H9 (cell line): ENCODE measurements around the gene BCAS4. TPM values are rescaled to one million over a fixed set of nuclear protein-coding genes. Genes with fewer than 3 reads are reported as not detected.

ENCODE experiments used
- DNase-seq: peaks from one replicate; pipeline ENCODE4 v3.0.0-alpha.2; 2017
- H2AFZ ChIP-seq: one replicate; pipeline ENCODE4 v1.6.1; 2013; ENCODE audit warnings: mild to moderate bottlenecking, low read length, control low read depth, moderate library complexity
- H2AK5ac ChIP-seq: 2 replicates; pipeline ENCODE4 v1.6.1; 2013; ENCODE audit warnings: low read length, control low read depth, mixed read lengths; ENCODE audit not compliant: insufficient read length
- H2BK120ac ChIP-seq: one replicate; pipeline ENCODE4 v1.6.1; 2013; ENCODE audit warnings: low read depth, mild to moderate bottlenecking, low read length, control low read depth, inconsistent platforms; ENCODE audit not compliant: poor library complexity, severe bottlenecking
- H2BK12ac ChIP-seq: 2 replicates; pipeline ENCODE4 v1.6.1; 2013; ENCODE audit warnings: low read length, control low read depth, mixed read lengths, low read depth; ENCODE audit not compliant: insufficient read length
- H2BK15ac ChIP-seq: 2 replicates; pipeline ENCODE4 v1.6.1; 2013; ENCODE audit warnings: low read depth, low read length, control low read depth
- H2BK20ac ChIP-seq: one replicate; pipeline ENCODE4 v1.6.1; 2013; ENCODE audit warnings: low read depth, mild to moderate bottlenecking, low read length, control low read depth, inconsistent platforms; ENCODE audit not compliant: poor library complexity, severe bottlenecking
- H2BK5ac ChIP-seq: 2 replicates; pipeline ENCODE4 v1.6.1; 2013; ENCODE audit warnings: low read length, control low read depth, mixed read lengths; ENCODE audit not compliant: insufficient read length
- H3K14ac ChIP-seq: 2 replicates; pipeline ENCODE4 v1.6.1; 2013; ENCODE audit warnings: low read length, control low read depth; ENCODE audit not compliant: insufficient read depth
- H3K18ac ChIP-seq: 2 replicates; pipeline ENCODE4 v1.6.1; 2013; ENCODE audit warnings: low read depth, mild to moderate bottlenecking, mixed read lengths, low read length, control low read depth; ENCODE audit not compliant: insufficient read length
- H3K23ac ChIP-seq: 2 replicates; pipeline ENCODE4 v1.6.1; 2013; ENCODE audit warnings: low read length, control low read depth, mixed read lengths, low read depth; ENCODE audit not compliant: insufficient read length
- H3K23me2 ChIP-seq: 2 replicates; pipeline ENCODE4 v1.6.1; 2013; ENCODE audit warnings: low read depth, mild to moderate bottlenecking, mixed read lengths, low read length, control low read depth; ENCODE audit not compliant: insufficient read length, poor library complexity, severe bottlenecking
- H3K27ac ChIP-seq: 2 replicates; pipeline ENCODE4 v1.5.1; 2013; ENCODE audit warnings: low read length, control low read depth, mixed read lengths, low read depth; ENCODE audit not compliant: insufficient read length
- H3K27me3 ChIP-seq: 2 replicates; pipeline ENCODE4 v1.6.1; 2013; ENCODE audit warnings: low read length, control low read depth, inconsistent platforms; ENCODE audit not compliant: insufficient read depth
- H3K4ac ChIP-seq: 2 replicates; pipeline ENCODE4 v1.6.1; 2013; ENCODE audit warnings: low read depth, mild to moderate bottlenecking, control low read depth, inconsistent platforms, low read length, moderate library complexity
- H3K4me1 ChIP-seq: 2 replicates; pipeline ENCODE4 v1.6.1; 2013; ENCODE audit warnings: low read length, control low read depth, inconsistent platforms; ENCODE audit not compliant: insufficient read depth
- H3K4me2 ChIP-seq: 2 replicates; pipeline ENCODE4 v1.6.1; 2013; ENCODE audit warnings: low read length, control low read depth, mixed read lengths; ENCODE audit not compliant: insufficient read length, insufficient read depth
- H3K56ac ChIP-seq: 2 replicates; pipeline ENCODE4 v1.6.1; 2013; ENCODE audit warnings: low read depth, mild to moderate bottlenecking, mixed read lengths, low read length, control low read depth; ENCODE audit not compliant: insufficient read length
- H3K79me1 ChIP-seq: 2 replicates; pipeline ENCODE4 v1.6.1; 2013; ENCODE audit warnings: low read depth, mild to moderate bottlenecking, moderate library complexity, low read length, control low read depth, inconsistent platforms; ENCODE audit not compliant: insufficient read depth, poor library complexity, severe bottlenecking
- H3K79me2 ChIP-seq: 2 replicates; pipeline ENCODE4 v1.6.1; 2013; ENCODE audit warnings: low read length, control low read depth, inconsistent platforms; ENCODE audit not compliant: insufficient read depth
- H3K9ac ChIP-seq: 2 replicates; pipeline ENCODE4 v1.6.1; 2013; ENCODE audit warnings: low read length, control low read depth, mixed read lengths; ENCODE audit not compliant: insufficient read length; ENCODE audit errors: extremely low read depth
- H3K9me3 ChIP-seq: one replicate; pipeline ENCODE4 v1.6.1; 2013; ENCODE audit warnings: low read depth, low read length, inconsistent platforms; ENCODE audit not compliant: control insufficient read depth
- H3T11ph ChIP-seq: one replicate; pipeline ENCODE4 v1.6.1; 2013; ENCODE audit warnings: mild to moderate bottlenecking, low read length, control low read depth, inconsistent platforms
- H4K20me1 ChIP-seq: one replicate; pipeline ENCODE4 v1.6.1; 2013; ENCODE audit not compliant: control insufficient read depth, insufficient read length, insufficient read depth
- H4K5ac ChIP-seq: 2 replicates; pipeline ENCODE4 v1.6.1; 2013; ENCODE audit warnings: low read depth, mild to moderate bottlenecking, mixed read lengths, low read length, control low read depth; ENCODE audit not compliant: insufficient read length
- H4K8ac ChIP-seq: replicated peaks from 2 replicates; pipeline ENCODE4 v1.6.1; 2013; ENCODE audit warnings: low read length, control low read depth, mixed read lengths, low read depth; ENCODE audit not compliant: insufficient read length
- H4K91ac ChIP-seq: 2 replicates; pipeline ENCODE4 v1.6.1; 2013; ENCODE audit warnings: low read depth, mild to moderate bottlenecking, moderate library complexity, mixed read lengths, low read length, control low read depth; ENCODE audit not compliant: insufficient read length
- H3K27ac Mint-ChIP-seq, 3 experiments: 2 replicates in 2 of 3; 3 replicates in 1 of 3; pipeline ENCODE4 v1.8.0; 2020 to 2021; ENCODE audit warnings: mixed read lengths in 3 of 3, mild to moderate bottlenecking in 1 of 3, moderate library complexity in 1 of 3
- H3K27me3 Mint-ChIP-seq: 2 replicates; pipeline ENCODE4 v1.8.0; 2021; ENCODE audit warnings: low read depth, mild to moderate bottlenecking, moderate library complexity, mixed read lengths
- H3K36me3 Mint-ChIP-seq, 3 experiments: 2 replicates in 2 of 3; 3 replicates in 1 of 3; pipeline ENCODE4 v1.8.0; 2020 to 2021; ENCODE audit warnings: low read depth in 3 of 3, mixed read lengths in 3 of 3; ENCODE audit not compliant: insufficient read depth in 1 of 3
- H3K4me1 Mint-ChIP-seq, 2 experiments: 2 replicates each; pipeline ENCODE4 v1.8.0; 2020; ENCODE audit warnings: mixed read lengths in 2 of 2
- H3K4me3 Mint-ChIP-seq, 2 experiments: 2 replicates in 1 of 2; 3 replicates in 1 of 2; pipeline ENCODE4 v1.8.0; 2020 to 2021; ENCODE audit warnings: mild to moderate bottlenecking in 2 of 2, mixed read lengths in 2 of 2, moderate library complexity in 1 of 2
- H3K9me3 Mint-ChIP-seq, 2 experiments: 2 replicates in 1 of 2; 3 replicates in 1 of 2; pipeline ENCODE4 v1.8.0; 2020; ENCODE audit warnings: mild to moderate bottlenecking in 2 of 2, mixed read lengths in 2 of 2, moderate library complexity in 1 of 2
- WGBS: extraction: QIAGEN DNeasy Blood & Tissue Kit; methylation state at CpG from one replicate; pipeline ENCODE4 v1.1.7; 2013; ENCODE audit warnings: missing lambda C conversion rate, low lambda C conversion rate, mixed read lengths; ENCODE audit not compliant: insufficient read length; ENCODE audit errors: extremely low coverage; 5-methylcytosine and 5-hydroxymethylcytosine counted together
- total RNA-seq: library from RNA; stranded (reverse); gene quantifications from 2 replicates; pipeline ENCODE4 v1.2.1, GENCODE V29; 2021
- TF ChIP-seq, protein P1 (sequence below): fragments of 200-600 bp; sonication (generic); conservative IDR thresholded peaks from 3 replicates; pipeline ENCODE4 v1.8.0; 2021; ENCODE audit warnings: antibody characterized with exemption, mild to moderate bottlenecking

The BCAS4 gene
- total RNA-seq, 1 experiment from 2014 or later = 16.9 TPM

DNA sequence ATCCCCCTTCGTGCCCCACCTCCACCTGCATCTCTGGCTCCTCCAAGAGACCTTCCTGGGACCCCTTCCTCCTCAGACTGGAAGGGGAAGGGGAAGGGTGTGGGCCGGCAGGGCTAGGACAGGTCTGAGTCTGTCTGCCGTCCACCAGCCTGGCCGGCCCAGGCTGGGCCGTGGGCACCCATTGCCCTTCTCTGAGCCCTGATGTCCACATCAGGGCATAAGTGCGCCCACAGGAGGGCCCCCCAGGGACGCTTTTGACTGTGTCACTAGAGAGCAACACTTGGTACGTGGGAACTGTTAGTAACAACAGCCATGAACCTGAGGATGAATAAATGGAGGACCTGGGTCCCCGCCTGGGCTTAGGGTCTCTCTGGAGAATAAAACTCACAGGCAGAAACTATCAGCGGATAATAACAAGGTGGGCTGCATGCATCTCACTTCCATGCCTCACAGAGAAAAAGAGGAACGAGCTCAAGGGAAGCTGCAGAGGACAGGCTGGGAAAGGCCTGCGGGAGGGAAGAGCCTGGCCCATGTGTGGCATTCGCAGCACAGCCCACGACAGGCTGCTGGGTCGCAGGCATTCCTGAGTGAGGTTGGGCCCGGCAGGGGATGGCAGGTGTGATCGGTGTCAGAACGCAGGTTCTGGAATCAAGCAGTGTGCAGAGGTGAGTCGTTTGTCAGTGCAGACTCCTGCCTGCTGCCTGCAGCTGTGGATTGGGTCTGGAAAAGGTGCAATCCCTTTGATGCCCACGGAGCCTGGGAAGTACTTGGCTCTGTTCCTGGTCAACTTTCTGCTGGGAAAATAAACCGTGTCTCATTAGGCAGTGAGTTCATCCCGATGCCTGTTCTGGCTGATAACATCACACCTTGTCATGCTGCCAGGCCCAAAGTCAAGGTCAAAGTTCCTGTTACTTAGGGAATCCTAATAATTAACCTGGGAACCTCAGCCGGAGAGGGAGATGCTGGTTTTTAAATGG lies 60.9 kb downstream of the BCAS4 start:
- no peak overlapping the region for H3K56ac ChIP-seq
- H3K4me3 Mint-ChIP-seq = no peak overlapping the region
- peaks cover 0 to 2% (median 0%) of the 10 kb centered on the region in 3 experiments; a peak in 1 of 7 replicates for H3K36me3 Mint-ChIP-seq
- no peak overlapping the region for H2BK15ac ChIP-seq
- no peak overlapping the region for H3K23ac ChIP-seq
- no peak overlapping the region for H3K9ac ChIP-seq
- peaks cover 21 to 31% of the 10 kb centered on the region in 2 experiments for H3K4me1 Mint-ChIP-seq
- no peak overlapping the region for H3K4ac ChIP-seq
- no peak overlapping the region for H3K4me2 ChIP-seq
- no peak overlapping the region for H3K27ac ChIP-seq
- H3K79me2 ChIP-seq = no peaks in the 10 kb centered on the region
- H3K9me3 ChIP-seq = no peaks in the 10 kb centered on the region
- no peak overlapping the region for H4K91ac ChIP-seq
- no peak overlapping the region for H2AK5ac ChIP-seq
- H3K79me1 ChIP-seq = no peaks in the 10 kb centered on the region
- no peak overlapping the region for H3K18ac ChIP-seq
- DNase-seq = peak; percentile 68
- TF ChIP-seq, protein P1, sequence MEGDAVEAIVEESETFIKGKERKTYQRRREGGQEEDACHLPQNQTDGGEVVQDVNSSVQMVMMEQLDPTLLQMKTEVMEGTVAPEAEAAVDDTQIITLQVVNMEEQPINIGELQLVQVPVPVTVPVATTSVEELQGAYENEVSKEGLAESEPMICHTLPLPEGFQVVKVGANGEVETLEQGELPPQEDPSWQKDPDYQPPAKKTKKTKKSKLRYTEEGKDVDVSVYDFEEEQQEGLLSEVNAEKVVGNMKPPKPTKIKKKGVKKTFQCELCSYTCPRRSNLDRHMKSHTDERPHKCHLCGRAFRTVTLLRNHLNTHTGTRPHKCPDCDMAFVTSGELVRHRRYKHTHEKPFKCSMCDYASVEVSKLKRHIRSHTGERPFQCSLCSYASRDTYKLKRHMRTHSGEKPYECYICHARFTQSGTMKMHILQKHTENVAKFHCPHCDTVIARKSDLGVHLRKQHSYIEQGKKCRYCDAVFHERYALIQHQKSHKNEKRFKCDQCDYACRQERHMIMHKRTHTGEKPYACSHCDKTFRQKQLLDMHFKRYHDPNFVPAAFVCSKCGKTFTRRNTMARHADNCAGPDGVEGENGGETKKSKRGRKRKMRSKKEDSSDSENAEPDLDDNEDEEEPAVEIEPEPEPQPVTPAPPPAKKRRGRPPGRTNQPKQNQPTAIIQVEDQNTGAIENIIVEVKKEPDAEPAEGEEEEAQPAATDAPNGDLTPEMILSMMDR = no peak
- H4K20me1 ChIP-seq = no peaks in the 10 kb centered on the region
- no peak overlapping the region for H2BK120ac ChIP-seq
- no peaks in the 10 kb centered on the region for H3K9me3 Mint-ChIP-seq
- H3K27ac Mint-ChIP-seq = peak overlapping the region; percentile 24 to 77 (median 60); a peak in 5 of 7 replicates
- H3K4me1 ChIP-seq = no peaks in the 10 kb centered on the region; the same call in 1 of the 2 replicates
- no peak overlapping the region for H2BK5ac ChIP-seq
- no peak overlapping the region for H2BK12ac ChIP-seq
- no peak overlapping the region for H3T11ph ChIP-seq
- WGBS = no CpG with 5 or more reads among the region's 23 CpGs
- H3K27me3 ChIP-seq = no peaks in the 10 kb centered on the region
- H4K5ac ChIP-seq = no peak overlapping the region
- no peaks in the 10 kb centered on the region for H3K23me2 ChIP-seq
- H2BK20ac ChIP-seq = no peak overlapping the region
- H4K8ac ChIP-seq = no peak overlapping the region
- peak overlapping the region; percentile 53; the same call in 1 of the 2 replicates for H3K14ac ChIP-seq
- no peak overlapping the region for H2AFZ ChIP-seq
- H3K27me3 Mint-ChIP-seq = no peaks in the 10 kb centered on the region
